ENCODE measurements around the gene TCEA2. TPM values are rescaled to one million over a fixed set of nuclear protein-coding genes. Genes with fewer than 3 reads are reported as not detected.

The TCEA2 gene
- total and polyA plus RNA-seq, 2 of the 13 experiments (the other 11 are each of a cell fraction or from before 2014, with no cell fraction given), result 28.1 to 33.7 TPM

- no peak for TF ChIP-seq HINFP (CRISPR knock-in tag; IDR thresholded peaks at IDR 0.05; ENCODE audit: low read depth)
- TF ChIP-seq MNT (IDR thresholded peaks at IDR 0.05), result peak; percentile 44; the same call in 1 of the 2 replicates
- no peak for TF ChIP-seq JDP2 (CRISPR knock-in tag; IDR thresholded peaks at IDR 0.05; ENCODE audit: borderline replicate concordance)
- no peak for TF ChIP-seq NCOA2 (CRISPR knock-in tag; IDR thresholded peaks at IDR 0.05)
- TF ChIP-seq HNF4G (IDR thresholded peaks at IDR 0.05; ENCODE audit: borderline replicate concordance, low read depth, low read length), result no peak
- TF ChIP-seq HNF4G (CRISPR knock-in tag; IDR thresholded peaks at IDR 0.05; ENCODE audit: borderline replicate concordance, low read depth), result no peak
Observed at GRCh38 chr20:64095927-64096326, 32.9 kb downstream of the TCEA2 start (continued).

GRCh38 chr20:64096535-64096934 lies 33.5 kb downstream of the TCEA2 start:
- no peak overlapping the region for H3K4me3 ChIP-seq (replicated peaks in 1 of 3; ENCODE audit: insufficient read depth in 1 of 3, low read depth in 2 of 3, low read length in 3 of 3)
- in situ Hi-C loops (cut with HindIII; ENCODE audit: extremely low pct_ligation_motif_present, low pct_unique_long_range_greater_than_20kb), result no loop called here
- H3K4me1 ChIP-seq (ENCODE audit: insufficient read depth, low read length), result peaks cover 11% of the 10 kb centered on the region
- no peaks in the 10 kb centered on the region for H3K36me3 ChIP-seq (replicated peaks in 1 of 2; ENCODE audit: control insufficient read depth in 1 of 2, insufficient read depth in 2 of 2, low read length in 2 of 2)
- no peak overlapping the region for H3K9ac ChIP-seq (ENCODE audit: insufficient read depth, low read depth, low read length)
- no peak for TF ChIP-seq ZNF335 (CRISPR knock-in tag; IDR thresholded peaks at IDR 0.05)
- TF ChIP-seq CREB1 (IDR thresholded peaks at IDR 0.05), result peak; percentile 62
- TF ChIP-seq CREB1 (CRISPR knock-in tag; IDR thresholded peaks at IDR 0.05), result no peak
- FAIRE-seq (no peak), ATAC-seq (no peak), DNase-seq (ENCODE audit: low spot score) (no peak)
- H3K9me3 ChIP-seq (ENCODE audit: low read length), result no peaks in the 10 kb centered on the region
- CTCF ChIA-PET (ENCODE audit: low intra/inter-chr PET ratio, low total read pairs), result no interaction called here
- 51% methylated on average over 6 of the region's 6 CpGs for WGBS (ENCODE audit: low lambda C conversion rate)
- H3K27me3 ChIP-seq (ENCODE audit: control insufficient read depth in 1 of 2, insufficient read depth in 2 of 2, low read length in 2 of 2), result peaks cover 31 to 54% of the 10 kb centered on the region in 2 experiments
- H3K27ac ChIP-seq (ENCODE audit: extremely low read length, insufficient read depth, low read length), result no peak overlapping the region
- no peaks in the 10 kb centered on the region; the same call in 1 of the 2 replicates for H4K20me1 ChIP-seq (ENCODE audit: insufficient read depth, low read length)
- H2AFZ ChIP-seq (ENCODE audit: low read length), result no peak overlapping the region
- POLR2A ChIA-PET, result no interaction called here
- no TSS peak for BruUV-seq (replicated peaks)
- intact Hi-C loops (cut with micrococcal nuclease; ENCODE audit: unreplicated experiment), result no loop called here
- H3K79me2 ChIP-seq (ENCODE audit: insufficient read depth, low read length), result no peaks in the 10 kb centered on the region
- no peak overlapping the region for H3K4me2 ChIP-seq (ENCODE audit: low read depth, low read length)
